GM18502 (cell line): ENCODE measurements around the gene SLC19A2.

ENCODE experiments used
- ATAC-seq: cut with Tn5 transposase; IDR thresholded peaks from one replicate; pipeline ENCODE4 v1.9.1; 2021; ENCODE audit warnings: mild to moderate bottlenecking; ENCODE audit not compliant: unreplicated experiment, poor library complexity

The SLC19A2 gene

GRCh38 chr1:169478094-169478672 lies 7.6 kb downstream of the SLC19A2 start:
- no peak for ATAC-seq

- ATAC-seq = no peak
These were observed 9.8 kb downstream of the SLC19A2 start for GRCh38 chr1:169475806-169476387.

GRCh38 chr1:169474302-169474995 lies 11.3 kb downstream of the SLC19A2 start:
- ATAC-seq = no peak

GRCh38 chr1:169473347-169473746 lies 12.4 kb downstream of the SLC19A2 start:
- ATAC-seq = no peak

GRCh38 chr1:169472738-169473137 lies 13.0 kb downstream of the SLC19A2 start:
- no peak for ATAC-seq

- no peak for ATAC-seq
These were observed 16.8 kb downstream of the SLC19A2 start for GRCh38 chr1:169468982-169469381.

- ATAC-seq = no peak
These were observed 19.2 kb downstream of the SLC19A2 start for GRCh38 chr1:169466259-169467230.

- no peak for ATAC-seq
These were observed 20.5 kb downstream of the SLC19A2 start for GRCh38 chr1:169465281-169465680.

- no peak for ATAC-seq
These were observed 23.4 kb downstream of the SLC19A2 start for GRCh38 chr1:169462385-169462784.

- no peak for ATAC-seq
These were observed 24.2 kb downstream of the SLC19A2 start for GRCh38 chr1:169461390-169462000.

GRCh38 chr1:169460191-169460833 lies 25.4 kb downstream of the SLC19A2 start:
- ATAC-seq = no peak

- no peak for ATAC-seq
These were observed 28.3 kb downstream of the SLC19A2 start for GRCh38 chr1:169457443-169457842.

GRCh38 chr1:169456029-169456428 lies 29.7 kb downstream of the SLC19A2 start:
- no peak for ATAC-seq

GRCh38 chr1:169452921-169453320 lies 32.8 kb downstream of the SLC19A2 start:
- no peak for ATAC-seq

GRCh38 chr1:169451218-169451824 lies 34.4 kb downstream of the SLC19A2 start:
- ATAC-seq = no peak

GRCh38 chr1:169443923-169444322 lies 41.8 kb downstream of the SLC19A2 start:
- no peak for ATAC-seq

- ATAC-seq = peak; percentile 98
These were observed 58.6 kb downstream of the SLC19A2 start, which contains the start of gene CCDC181 for GRCh38 chr1:169427081-169427641. Gene CCDC181, minus strand, starts transcription at chr1:169427474. Its CDS starts 2,547 bp downstream, at chr1:169424927.

- ATAC-seq = no peak
These were observed 59.5 kb downstream of the SLC19A2 start for GRCh38 chr1:169426174-169426705.

GRCh38 chr1:169421309-169421708 lies 64.4 kb downstream of the SLC19A2 start:
- no peak for ATAC-seq
